Activated CD8-positive, alpha-beta memory T cell treated with anti-CD3 and anti-CD28 coated beads, Interleukin-2, amount 50 U/mL, for 48 hours (primary cell): Measurements from ENCODE around the gene MYH9.

Source experiments
- DNase-seq: peaks from one replicate; pipeline ENCODE4 v3.0.0-alpha.2; 2020

The MYH9 gene

DNA sequence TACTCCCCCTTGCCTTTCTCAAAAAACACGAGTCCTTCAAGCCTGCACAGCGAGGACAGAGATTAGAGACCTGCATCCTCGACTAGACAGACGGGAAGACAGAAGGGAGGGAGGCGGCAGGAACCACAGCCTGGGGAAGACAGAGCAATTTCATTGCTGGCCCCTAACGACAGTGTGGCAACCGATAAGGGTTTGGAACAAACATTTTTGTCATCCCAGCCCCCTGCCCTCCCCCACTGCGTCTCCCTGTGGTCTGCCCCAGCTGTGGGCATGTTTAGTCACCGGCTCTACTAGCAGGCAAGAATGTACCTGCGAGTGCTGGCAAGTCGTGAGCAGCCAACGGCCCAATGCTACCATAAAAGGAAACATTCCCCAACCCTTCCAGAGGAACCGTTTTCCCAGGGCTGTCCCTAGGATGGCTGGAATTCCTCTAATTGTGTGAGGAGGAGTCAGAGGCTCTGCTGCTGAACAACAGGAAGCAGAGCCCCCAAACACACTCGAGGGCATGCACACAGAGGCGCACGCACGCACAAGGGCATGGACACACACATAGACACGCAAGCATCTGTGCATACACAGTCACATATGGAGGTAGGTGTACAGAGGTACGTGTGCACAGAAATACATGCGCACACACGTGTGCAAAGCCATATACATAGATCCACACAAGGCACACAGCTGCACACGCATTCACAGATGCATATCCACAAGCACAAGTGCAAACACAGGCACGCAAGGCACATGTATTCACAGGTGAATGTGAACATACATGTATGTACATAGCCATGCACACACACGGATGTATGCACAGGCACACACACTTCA is 58.3 kb downstream of the MYH9 start:
- peak; percentile 89 for DNase-seq

DNA sequence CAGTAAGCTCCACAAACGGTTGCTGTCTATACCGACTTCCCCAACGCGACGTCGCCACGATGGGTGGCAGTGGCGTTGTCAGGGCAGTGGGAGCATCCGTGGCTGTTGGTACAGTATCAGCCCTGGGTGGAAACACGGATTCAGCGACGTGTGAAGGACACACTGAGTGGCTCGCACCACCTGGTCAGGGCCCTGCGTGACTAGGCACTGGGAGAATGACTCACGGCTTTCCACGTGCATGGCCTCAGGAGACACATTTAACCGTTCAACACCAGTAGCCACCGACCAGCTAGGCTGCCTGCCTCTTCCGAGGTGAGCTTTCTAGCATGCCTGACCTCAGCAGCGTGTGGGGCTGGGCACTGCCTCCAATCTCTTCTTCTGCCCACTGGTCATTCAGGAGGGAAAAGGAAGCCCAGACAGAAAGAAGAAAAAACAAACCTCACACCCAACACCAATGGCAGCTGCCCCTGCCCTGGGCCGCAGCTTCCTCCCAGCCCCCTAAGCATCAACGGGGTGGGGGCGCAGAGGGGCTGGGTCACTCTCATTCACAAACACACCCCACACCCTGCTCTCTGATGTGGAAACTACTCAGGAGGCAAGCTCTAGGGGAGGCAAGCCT is 59.0 kb downstream of the MYH9 start:
- peak; percentile 77 for DNase-seq

DNA sequence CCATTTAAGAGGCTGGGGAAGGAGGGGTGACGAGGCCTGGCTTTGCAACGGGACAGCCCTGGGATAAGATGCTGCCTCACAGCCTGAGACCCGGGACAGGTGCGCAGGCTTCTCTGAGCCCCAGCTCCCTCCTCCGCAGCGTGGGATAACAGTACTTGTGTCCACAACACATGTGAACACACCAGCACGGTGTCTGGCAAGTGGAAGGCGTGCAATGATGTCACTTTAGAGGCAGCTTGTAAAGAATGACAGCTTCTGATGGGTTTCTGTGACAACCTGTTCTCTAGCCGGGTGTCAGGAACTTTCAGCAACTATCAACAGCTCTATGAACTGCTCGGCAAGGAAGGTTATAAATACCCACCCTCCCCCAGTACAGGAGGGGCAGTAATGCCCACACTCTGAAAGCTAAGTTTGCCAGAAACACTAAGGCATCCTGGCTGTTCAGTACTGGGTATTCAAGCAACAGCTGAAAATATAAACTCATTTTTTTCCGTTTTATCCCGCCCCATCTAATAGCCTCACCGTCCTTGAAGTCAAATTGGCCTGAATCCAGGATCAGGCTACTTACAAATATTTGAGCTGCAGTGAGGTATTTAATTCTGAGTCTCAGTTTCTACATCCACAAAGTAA is 59.7 kb downstream of the MYH9 start:
- DNase-seq: no peak

DNA sequence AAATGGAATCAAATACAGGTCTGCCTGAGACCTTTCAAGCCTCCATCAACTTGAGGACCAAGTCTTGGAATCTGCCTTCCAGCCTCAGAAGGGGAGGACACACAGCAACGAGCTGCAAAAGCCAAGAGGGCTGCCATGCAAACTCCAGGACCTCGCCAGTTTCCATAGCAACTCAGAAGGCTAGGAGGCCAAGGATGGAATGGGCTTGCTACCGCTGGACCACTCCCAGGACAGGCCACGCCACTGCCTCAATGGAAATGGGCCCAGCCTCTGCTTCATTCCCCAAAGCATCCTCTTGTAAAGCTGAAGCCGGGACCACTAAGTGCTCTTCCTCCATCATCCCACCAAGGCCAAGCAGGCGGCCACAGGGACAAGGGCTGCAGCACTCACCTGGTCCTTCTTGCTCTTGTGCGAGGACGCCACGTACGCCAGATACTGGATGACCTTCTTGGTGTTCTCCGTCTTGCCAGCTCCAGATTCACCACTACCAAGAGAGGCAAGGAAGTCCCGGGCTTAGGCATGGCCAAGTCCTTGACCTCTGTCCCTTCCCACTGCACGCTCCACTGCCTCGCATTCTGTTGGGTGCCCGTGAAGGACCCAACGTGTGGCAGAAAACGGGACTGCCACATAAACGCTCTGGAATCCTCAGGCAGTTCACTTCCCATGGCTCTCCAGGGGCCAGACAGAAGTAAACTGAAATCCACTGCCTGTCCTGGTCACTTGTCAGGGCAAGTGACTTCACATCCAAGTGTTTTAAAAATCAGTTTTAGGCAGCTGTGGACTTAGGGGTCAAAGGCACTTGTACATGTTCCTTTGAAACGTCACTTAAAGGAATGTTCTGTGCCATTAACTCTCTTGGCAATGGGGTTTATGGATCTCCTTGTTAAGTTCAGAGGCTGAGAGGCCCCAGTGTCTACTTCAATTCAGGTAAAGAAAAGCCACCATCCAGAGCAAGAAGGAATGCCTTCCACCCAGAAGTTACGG is 61.3 kb downstream of the MYH9 start:
- no peak for DNase-seq

DNA sequence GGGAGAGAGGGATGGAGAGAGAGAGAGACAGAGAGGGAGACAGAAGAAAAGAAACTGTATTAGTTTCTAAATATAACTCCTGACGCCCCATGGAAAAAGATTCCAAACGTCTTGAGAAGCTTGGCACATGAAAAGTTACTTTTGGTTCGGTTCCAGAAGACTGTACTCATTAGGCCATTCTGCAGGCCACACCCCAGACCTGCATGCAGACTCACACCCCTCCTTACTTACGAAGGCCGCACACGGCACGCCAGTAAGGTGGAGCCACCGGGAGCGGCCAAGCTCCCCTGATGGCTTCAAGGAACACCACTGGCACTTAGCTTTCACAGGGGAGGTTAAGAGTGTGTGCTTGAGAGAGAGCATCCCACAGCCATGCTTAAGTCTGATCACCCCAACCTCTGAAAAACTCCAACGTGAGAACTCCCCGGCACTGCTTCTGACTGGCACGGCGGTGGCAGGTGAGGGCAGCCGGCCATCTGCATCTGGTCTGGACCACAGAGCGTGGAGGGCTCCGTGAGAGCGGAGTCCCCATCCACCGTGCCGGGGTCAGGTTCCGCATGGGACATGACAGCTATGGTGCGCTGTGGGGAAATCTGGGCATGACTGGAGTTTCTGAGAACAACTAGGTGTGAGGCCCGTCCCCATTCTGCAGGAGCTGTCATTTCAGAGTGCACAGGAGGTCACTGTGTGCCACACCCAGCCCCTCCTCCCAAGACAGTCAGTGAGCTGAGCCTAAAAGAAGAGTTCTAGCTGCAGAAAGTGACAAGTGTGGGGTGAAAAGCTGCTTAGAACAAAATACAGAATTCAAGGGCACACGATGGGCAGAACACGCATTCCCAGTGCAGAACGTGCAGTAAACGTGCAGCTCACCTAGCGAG is 62.4 kb downstream of the MYH9 start:
- no peak for DNase-seq

DNA sequence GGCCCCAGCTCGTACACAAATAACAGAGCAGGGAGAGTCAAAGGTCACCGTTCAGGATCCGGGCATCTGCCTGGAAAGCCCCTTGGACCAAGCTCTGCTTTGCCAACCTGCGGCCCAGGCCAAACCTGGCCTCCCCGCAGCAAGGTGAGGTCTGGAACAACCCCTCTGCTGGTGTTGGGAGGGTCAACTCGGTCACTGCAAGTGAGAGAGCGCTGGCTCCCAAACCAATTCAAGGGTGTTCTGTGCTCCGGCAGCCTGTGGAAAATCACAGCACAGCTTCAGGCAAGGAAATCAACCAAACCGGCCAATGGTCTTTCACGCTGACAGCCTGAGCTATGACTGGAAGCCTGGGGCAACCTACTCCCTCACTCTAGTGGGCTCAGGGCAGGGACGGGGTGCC is 63.4 kb downstream of the MYH9 start:
- DNase-seq: no peak

DNA sequence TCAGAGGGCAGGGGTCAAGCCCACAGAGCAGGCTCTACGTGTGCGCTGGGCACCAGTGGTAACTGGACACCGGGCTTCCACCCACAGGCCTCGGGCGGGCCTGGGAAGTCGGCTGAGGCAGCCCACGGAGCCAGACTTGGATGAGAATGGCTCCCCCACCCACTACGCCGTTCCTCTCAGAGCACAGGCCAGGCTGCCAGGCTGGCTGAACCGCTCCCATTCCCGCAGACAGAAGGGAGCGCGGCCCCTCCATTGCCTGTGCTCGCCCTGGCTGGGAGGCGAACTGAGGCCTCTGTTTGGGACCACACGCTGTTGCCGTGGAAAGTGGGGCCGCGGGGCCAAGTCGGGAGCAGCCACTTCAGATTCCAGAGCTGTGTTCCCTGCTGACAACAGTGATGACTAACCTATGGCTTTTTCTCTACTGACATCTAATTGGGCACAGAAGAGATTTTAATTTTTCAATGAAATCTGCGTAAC is 63.9 kb downstream of the MYH9 start:
- DNase-seq: no peak

DNA sequence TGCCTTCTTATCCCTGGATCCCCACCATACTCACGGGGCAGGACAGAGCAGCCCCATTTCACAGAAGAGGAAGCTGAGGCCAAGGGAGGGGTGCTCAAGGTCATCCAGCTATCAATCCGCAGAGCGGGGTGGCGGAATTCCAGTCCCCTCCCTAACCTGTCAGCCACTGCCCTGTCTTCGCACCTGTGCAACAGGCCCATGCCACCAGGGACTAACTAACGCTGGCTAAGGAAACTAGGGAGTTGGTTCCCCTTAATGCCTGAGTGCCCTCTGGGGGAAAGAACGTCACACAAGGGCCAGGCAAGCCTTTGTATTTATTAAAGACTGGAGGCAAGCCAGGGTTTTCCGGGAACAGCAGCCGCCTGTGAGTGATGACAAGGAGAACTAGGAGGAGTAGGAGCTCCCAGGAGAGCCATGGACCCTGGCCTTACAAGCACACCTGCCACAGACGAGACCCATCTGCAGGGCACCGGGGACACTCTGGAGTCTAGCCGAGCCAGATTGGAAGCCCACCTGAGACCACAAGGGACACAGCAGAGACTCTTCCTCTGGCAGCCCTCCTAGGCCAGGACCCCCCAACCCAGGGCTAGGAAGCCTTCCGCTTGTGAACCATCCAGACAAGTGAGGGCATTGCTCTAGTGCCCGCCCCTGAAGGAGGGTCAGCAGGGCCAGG is 64.4 kb downstream of the MYH9 start:
- DNase-seq: no peak

DNA sequence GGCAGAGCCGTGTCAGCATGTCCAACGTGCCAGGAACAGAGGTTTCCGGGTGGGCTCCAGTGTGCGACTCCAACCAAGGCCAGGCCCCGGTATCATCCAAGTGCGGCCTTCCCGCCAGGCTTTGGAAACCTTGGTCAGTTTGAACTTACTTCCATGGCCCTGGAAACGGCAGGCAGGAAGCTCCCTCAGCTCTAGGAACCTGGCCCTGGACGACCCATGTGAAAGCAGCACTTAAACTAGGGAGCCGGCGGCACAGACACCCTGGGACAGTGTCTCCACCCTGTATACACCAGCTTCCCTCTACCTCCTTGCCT is 65.2 kb downstream of the MYH9 start:
- no peak for DNase-seq

DNA sequence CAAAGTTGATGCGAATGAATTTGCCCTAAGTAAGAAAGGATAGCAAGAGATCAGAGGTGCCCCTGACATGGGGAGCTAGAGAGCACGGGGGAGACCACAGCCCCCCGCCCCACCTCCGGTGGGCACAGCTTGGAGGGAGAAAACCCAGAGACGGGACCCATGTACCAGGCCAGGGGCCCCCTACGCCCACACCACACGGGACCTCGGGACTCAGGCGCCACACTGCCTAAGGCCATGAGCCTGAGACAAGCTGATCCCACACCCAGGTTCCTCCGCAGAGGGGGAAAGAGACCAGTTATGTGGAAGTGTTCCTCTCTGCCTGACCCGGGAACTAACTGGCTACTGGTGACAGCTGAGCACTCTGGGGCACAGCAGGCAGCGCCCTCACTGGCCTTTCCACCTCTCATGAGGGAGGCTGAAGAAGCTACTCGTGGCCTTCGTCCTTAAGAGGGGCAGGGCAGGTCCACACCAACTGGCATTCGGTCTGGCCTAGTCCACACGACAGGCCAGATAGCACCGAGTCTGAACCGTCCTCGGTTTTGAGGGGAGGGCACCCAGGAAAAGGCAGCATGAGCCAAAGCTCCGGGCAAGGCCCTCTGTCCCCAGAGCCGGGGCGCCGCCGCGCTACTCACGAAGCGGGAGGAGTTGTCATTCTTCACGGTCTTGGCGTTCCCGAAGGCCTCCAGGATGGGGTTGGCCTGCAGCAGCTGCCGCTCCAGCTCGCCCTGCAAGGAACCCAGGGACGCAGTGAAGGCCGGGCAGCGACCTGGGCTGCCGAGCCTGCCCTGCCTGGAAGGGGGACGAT is 65.8 kb downstream of the MYH9 start:
- DNase-seq: no peak

DNA sequence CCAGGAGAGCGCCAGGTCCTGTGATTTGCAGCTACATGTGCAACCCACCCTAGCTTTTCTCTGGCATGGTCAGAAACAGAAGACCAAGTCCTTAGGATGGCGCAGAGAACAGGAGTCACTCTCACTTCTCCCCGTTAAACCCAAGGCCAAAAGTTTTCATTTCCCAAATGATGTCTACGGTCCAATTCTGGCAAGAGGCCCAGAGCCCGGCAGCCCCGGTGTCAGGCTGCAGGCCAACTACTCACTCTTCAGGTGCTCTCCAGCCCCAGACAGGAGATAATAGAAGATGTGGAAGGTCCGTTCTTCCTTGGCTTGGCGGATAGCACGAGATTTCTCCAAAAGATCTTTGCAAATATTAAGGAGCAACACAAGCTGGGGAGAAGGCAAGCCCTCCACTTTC is 67.2 kb downstream of the MYH9 start:
- no peak for DNase-seq

DNA sequence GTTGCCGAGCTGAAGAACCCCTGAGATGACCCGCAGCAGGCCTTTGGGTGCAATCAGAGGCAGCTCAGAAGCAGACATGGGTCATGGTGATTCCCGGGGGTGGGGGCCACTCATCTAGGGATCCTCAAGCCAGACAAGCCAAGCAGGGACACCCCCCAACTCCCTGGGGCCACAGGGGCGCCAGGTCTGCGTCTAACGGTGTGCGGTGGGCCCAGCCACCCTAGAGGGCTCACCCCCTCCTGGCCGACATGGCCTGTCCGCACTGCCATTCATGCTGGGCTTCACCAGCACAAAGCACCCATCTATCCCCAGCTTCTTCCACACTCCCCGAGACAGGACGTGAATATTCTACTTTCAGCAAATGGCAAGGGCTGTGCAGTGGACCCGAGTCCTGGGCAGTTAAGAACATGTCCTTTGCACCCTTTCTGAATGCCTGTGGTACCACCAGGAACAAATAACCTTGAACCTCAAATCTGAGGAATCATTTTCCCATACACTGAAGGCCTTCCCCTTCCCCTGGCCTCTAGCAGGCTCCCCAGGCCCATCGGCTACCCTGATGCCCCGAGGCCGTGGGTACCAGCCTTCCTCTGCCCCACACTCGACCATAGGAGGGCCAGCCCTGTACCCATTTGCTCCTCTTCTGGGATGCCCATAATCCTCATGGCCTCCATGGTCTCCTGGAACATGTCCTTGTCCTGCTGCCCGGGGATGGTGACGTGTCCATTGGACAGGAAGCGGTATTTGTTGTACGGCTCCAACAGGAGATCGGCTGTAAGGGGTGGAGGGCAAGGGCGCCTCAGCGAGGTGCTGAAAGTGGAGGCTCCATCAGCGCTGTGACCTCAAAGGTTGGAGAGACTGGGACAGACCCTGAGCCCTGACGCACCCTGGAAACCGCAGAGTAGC is 67.9 kb downstream of the MYH9 start:
- DNase-seq: no peak

DNA sequence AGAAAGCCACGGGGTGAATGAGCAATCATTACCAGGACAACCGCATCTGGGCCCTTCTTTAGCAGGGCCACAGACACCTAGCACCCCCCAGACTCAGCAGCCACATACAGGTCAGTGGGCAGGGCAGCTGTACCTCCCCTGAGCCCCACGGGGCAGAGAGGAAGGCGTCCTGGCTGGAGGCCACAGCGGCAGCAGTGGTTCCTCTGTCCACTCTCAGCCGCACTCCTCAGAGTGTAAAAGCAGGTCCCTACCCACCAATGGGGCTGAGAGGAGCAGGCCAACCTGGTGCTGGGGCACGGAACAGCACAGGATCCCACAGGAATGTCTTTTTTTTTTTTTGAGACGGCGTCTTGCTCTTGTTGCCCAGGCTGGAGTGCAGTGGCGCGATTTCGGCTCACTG is 69.3 kb downstream of the MYH9 start:
- no peak for DNase-seq

DNA sequence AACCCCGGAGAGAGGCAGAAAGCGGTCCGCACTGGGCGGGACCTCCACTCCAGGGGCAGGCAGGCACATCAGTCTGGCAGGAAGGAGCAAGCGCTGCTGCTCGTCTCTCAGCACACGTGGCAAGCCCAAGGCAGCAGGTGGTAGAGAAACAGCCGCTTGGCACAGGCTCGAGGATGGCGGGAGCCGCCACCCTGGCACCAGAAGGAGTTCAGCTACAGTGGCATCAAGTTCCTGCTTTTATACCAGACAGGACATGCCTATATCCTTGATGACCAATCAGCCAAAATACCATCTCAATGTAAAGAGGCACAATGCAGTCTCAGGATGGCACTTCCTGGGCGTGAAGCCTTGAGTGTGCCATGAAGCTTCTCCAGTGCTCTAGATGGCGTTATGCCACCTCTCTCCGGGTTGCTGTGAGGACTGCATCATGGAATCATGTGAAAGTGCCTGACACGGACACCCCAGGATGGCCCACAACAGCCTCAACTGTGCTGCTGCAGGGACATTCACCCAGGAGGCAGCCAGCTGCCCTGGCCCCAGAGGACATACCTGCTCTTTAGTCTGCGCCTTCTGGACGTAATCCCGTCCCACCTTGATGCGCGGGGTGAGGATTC is 70.0 kb downstream of the MYH9 start:
- DNase-seq: no peak

DNA sequence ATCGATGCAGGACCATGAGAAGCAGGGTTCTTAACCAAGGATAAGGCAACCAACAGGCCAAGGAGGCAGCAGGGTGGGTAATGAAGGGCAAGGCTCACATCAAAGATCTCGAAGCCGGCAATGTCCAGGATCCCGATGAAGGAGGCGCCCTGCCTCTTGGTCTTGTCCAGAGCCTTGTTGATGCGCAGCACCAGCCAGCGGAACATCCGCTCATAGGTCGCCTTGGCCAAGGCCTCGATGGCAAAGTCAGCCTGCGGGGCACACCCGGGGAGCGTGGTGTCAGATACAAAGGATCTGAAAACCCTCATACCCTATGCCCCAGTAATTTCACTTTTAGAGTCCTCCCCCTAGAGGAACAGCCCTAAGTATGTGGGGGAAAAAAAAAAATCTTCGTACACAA is 71.3 kb downstream of the MYH9 start:
- DNase-seq: no peak

DNA sequence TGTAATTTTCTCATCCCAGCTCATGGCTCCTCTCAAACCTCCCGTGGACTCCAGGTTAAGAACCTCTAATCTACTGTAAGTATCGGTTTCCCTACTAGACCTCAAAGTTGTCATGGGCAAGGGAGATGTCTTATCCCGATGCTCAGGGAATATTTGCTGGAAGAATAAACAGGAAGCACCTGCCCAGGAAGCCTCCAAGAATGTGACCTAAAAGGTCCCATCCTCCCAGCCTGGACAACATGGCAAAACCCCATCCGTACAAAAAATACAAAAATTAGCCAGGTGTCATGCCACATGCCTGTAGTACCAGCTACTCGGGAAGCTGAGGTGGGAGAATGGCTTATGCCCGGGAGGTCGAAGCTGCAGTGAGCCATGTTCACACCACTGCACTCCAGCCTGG is 72.4 kb downstream of the MYH9 start:
- DNase-seq: no peak

DNA sequence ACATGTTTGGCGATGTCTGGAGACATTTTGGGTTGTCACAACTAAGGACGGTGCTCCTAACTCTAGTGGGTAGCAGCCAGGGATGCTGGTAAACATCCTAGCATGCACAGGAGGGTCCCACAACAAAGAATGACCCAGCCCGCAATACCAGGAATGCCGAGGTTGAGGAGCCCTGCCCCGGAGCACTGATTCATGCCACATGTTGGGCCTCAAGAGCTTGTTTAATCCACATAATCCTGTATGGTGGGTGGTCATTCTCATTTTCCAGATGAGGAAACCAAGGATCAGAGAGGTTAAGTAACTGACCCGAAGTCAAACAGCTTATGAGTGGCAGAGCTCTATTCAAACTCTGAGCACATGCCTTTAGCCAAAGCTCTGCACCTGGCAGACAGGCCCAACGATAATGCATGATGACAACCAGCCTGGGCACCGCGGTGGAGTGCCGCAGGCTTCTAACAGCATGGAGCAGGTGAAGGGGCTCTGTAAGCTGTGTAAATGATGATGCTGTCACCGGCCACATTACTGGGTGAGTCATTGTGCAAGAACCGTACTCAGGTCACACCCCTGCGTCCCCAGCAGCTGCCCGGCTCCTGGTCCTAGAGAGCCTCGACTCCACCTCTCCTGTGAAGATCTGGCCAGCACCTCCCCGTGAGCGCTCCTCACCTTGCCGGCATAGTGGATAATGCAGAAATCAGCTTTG is 76.2 kb downstream of the MYH9 start:
- DNase-seq: no peak

DNA sequence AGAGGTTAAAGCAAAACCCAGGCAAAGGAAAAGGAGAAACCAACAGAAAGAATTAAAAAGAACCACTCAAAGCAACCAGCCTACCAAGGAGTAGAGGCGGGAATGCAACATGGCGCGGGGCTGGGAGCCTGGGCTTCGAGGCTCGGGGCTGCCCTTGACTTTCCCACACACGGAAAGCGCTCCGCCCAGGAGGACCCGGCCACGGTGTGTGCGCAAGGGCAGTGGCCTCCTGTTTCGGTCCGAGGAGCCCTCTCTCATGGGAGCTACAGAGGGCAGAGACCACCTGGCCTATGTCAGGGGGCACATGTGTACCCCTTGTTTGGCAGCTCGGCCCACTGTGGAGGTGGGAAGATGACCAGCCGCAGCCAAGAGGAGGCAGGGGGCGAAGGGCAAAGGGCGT is 78.9 kb downstream of the MYH9 start:
- no peak for DNase-seq
